ENCODE measurements around the gene ATP2B2.

DNA sequence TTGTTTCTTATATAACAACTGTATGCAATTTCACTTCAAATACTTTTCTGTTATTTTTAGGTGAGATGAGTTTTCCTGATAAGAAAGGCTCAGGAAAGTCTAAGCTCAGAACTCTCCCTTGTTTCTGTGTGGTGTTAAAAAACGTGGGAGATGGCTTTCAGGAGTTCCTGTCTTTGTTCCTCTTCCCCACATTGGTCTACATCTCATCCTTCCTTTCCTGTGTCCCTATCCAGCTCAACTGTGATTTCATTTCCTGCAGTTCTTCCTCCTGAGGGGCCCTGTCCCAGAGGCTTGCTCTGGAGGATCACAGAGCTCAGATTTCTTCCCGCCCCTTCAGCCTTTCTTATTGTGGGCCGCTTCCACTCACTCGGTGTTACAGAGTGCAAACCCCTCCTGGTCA is 195.7 kb downstream of the ATP2B2 start:
- TF ChIP-seq, protein P1, sequence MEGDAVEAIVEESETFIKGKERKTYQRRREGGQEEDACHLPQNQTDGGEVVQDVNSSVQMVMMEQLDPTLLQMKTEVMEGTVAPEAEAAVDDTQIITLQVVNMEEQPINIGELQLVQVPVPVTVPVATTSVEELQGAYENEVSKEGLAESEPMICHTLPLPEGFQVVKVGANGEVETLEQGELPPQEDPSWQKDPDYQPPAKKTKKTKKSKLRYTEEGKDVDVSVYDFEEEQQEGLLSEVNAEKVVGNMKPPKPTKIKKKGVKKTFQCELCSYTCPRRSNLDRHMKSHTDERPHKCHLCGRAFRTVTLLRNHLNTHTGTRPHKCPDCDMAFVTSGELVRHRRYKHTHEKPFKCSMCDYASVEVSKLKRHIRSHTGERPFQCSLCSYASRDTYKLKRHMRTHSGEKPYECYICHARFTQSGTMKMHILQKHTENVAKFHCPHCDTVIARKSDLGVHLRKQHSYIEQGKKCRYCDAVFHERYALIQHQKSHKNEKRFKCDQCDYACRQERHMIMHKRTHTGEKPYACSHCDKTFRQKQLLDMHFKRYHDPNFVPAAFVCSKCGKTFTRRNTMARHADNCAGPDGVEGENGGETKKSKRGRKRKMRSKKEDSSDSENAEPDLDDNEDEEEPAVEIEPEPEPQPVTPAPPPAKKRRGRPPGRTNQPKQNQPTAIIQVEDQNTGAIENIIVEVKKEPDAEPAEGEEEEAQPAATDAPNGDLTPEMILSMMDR (IDR thresholded peaks at IDR 0.05 in 2 of 3, conservative IDR thresholded peaks at IDR 0.05 in 1 of 3; ENCODE audit: control insufficient read depth in 2 of 3, extremely low read depth in 1 of 3, insufficient read depth in 1 of 3, low read depth in 3 of 3, low read length in 3 of 3) = no peak
- TF ChIP-seq GABPA (IDR thresholded peaks at IDR 0.05; ENCODE audit: low read depth) (no peak), CHD2 (IDR thresholded peaks at IDR 0.05; ENCODE audit: borderline replicate concordance, low read depth, low read length) (no peak)
